GM19397 (cell line): ENCODE results near the gene RNU4-1.
"Not testable (repeated sequence)": the region's sequence is repeated elsewhere in the genome, so short reads cannot be mapped to it uniquely, and the experiment has no call there.

Experiments
- ATAC-seq: cut with Tn5 transposase; IDR thresholded peaks from one replicate; pipeline ENCODE4 v1.9.1; 2021; ENCODE audit warnings: mild to moderate bottlenecking, moderate library complexity; ENCODE audit not compliant: unreplicated experiment

Gene RNU4-1

DNA sequence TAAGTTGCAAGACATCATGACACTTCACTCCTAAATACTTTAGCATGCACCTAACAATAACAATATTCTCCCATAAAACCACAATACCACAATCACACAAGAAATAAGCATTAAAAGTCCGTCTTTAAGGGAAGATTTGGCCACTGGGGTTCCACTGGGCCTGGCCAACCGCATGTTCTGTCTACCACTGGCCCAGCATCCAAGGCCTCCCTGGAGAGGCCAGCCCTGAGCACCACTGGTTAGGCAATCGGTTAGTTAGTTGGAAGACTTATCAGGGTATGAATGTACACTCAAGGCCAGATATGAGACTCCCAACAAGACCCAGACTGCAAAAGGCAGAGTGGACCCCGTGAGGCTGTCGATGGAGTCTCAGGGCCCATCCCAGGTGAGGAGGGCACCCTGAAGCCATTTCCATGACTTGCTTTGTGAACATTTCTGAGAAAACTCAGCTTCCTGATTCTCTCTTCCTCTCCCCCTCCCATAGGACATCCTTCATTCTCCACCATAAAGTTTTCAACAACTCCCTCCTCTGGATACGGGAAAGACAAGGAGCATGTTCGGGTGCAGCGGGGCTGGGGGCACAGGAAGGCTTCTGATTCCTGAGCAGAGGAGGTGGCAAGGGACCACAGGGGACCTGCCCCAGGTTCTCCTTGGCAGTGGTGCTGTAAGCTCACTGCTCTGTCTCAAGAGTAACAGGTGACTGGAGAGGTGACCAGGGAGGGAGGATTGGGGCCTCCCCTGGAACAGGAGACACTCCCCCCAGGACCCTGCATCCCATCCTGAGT is 33.4 kb downstream of the RNU4-1 start:
- no peak for ATAC-seq

DNA sequence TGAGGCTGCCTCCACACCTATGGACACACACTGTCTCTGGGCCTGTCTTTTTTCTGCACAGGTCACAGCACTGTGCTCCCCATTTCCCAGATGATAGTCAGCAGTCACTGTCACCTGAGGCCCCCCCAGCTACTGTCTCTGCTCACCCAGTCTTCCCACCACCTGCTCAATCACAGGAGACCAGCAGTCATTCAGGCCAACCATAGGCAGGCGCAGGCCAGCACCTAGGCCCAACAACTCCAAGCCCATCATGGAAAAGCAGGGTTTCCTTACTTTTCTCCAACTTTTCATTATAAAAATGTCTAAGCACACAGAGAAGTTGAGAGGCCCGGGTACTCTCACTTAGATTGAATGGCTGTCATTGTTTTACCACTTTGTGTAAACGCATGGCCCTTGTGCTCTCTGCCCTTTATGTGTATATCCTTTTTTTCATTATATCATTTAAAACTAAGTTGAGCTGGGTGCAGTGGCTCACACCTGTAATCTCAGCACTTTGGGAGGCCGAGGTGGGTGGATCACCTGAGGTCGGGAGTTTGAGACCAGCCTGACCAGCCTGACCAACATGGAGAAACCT is 34.6 kb downstream of the RNU4-1 start:
- ATAC-seq = no peak

DNA sequence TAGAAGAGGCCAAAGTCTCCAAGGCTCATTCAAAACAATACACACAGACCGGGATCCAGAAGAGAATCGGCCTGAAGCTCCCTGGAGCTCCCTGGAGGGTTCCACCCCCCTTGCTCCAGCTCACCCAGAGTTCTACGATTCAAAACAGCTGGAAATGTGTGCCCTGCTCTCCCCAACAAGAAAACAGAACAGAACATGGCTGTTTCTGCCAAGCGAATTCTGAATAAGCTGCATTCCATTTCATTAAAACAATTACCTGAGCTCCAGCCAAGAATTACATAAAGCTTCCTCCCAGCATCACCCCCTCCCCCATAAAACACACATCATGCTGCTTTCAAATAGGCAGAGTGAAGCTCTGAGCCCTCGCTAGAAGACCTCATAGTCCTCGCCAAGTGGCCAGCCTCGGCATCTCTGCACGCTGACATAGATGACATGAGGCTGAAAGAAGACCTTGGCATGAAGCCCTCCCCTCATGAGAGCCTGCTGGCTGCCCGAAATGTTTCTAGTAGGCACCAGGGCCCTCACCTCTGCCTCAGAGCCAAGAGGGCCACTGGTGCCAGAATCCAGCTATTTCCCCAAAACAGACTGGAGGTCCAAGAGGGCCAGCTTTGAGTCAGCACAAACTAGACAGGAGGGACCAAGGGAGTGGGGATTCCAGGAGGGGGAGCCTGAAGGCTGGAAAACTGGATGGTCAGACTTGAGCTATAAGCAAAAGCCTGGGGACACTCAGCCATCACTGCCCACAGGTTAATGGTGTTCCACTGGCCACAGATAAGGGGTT is 35.8 kb downstream of the RNU4-1 start:
- ATAC-seq = no peak

DNA sequence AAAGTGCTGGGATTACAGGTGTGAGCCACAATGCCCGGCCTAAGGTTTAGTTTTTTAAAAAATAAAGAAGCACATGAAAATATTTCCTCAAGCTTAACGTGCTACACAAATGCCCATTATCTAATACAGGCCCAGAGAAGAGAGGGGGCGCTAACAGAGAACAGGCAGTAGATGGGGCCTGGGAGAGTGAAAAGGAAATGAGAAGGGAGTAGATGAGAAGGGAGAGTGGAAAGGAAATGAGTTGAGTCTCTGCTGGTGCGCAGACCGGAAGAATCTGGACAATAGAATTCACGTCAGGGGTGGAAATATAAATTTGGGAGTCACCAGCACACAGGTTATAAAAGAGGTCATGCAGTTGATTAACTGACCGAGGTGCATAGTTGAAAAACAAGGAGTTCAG is 38.2 kb downstream of the RNU4-1 start:
- no peak for ATAC-seq

DNA sequence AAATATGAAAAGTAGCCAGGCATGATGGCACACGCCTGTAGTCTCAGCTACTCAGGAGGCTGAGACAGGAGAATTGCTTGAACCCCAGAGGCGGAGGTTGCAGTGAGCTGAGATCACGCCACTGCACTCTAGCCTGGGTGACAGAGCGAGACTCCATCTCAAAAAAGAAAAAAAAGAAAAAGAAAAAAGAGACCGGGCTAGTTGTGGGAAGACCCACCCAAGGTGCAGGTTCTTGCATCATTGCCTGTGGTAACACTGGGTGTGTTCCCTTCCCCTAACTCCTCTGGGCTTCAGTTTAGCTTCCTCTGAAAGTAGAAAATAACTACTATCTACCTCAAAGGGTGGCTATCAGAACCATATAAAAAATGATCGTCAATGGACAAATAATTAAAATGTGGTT is 39.7 kb downstream of the RNU4-1 start:
- not testable (repeated sequence) for ATAC-seq

DNA sequence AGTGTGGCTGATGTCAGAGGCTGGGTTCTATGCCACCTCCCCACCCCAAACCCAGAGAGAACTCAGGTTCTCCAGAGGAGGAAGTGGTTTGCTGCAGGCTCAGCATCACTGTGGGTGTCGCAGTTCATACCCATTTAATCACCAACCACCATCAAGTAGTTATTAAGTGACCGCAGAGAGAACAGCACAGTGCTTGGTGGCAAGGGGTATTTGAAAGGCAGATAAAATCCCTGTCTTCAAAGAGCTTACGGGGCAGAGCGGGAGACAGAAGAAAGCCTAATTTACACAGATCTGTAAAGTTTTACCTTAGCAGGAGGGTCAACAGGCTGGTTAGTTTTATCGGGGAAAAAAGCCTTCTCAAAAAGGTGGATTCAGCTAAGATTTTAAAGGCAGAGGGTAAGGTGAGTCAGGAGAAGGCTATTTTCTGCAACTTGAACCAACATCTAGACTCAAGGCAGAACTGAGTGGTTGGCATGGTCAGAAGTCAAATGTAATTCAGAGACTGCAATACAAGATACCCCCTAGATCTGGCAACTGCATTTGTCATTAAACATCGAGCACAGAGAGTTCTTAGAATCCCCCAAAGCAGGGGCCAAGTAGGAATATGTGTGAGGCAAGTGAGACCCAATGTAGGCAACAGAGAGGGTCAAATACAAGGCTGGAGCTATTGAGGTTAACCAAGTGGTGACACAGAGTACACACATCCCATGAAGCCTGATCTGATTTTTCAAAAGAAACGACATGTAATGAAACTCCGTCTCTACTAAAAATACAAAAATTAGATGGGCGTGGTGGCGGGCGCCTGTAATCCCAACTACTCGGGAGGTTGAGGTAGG is 40.7 kb downstream of the RNU4-1 start:
- ATAC-seq = no peak

DNA sequence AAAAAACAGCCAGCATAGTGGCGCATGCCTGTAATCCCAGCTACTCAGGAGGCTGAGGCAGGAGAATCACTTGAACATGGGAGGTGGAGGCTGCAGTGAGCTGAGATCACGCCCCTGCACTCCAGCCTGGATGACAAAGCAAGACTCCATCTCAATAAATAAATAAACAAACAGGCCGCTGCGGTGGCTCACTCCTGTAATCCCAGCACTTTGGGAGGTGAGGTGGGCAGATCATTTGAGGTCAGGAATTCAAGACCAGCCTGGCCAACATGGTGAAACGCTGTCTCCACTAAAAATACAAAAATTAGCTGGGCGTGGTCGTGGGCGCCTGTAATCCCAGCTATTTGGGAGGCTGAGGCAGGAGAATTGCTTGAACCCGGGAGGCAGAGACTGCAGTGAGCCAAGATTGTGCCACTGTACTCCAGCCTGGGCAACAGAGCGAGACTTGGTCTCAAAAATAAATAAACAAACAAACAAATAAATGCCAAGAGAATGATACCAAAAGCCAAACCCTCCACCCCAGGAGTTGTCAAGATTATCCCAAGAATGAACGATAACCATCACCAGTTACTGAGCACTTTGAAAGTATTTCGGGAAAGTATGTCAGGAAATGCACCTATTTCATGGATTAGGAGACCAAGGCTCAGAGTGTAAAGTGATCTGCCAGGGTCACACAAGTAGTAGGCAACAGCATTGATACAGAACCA is 41.5 kb downstream of the RNU4-1 start:
- ATAC-seq = not testable (repeated sequence)

DNA sequence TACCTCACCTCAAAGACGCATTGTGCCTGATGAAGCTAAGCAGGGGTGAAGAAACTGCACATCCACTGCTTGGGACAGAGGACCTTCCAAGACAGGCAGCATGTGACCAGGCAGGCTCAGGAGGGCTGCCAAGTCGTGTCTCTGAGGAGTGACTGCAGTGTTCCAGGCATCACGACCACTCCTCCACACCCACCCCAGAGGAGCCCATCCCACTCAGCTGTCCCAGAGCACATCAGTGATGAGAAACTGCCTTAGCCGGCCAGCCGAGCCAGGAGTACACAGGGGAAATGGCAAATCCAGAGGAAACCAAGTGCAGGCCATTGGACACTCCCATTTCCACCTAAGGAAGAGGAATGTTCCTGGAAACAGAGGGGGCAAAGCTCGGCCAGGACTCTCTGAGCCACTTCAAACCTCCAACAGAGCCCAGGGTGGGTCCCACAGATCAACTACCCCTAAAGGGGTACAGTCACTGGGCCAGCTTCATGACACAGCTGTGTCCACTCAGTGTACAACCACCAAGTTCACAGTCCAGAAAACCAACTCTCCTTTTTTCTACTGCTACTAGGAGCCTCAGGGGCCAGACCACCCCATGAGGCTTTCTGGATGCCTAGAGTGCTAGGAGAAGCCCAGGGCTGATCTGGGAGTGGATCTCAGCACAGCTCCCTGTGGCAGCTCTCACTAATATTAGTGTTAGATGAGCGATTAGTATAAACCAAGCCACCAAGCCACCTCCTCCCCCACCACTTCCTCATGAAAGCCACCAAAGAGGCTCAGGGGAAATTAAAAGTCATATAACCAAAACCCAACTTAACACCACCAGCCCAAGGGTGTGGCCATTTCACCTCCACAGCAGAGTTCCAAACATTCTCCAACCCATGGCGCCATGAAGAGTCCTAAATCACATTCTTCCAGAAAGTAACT is 42.9 kb downstream of the RNU4-1 start:
- ATAC-seq = no peak

DNA sequence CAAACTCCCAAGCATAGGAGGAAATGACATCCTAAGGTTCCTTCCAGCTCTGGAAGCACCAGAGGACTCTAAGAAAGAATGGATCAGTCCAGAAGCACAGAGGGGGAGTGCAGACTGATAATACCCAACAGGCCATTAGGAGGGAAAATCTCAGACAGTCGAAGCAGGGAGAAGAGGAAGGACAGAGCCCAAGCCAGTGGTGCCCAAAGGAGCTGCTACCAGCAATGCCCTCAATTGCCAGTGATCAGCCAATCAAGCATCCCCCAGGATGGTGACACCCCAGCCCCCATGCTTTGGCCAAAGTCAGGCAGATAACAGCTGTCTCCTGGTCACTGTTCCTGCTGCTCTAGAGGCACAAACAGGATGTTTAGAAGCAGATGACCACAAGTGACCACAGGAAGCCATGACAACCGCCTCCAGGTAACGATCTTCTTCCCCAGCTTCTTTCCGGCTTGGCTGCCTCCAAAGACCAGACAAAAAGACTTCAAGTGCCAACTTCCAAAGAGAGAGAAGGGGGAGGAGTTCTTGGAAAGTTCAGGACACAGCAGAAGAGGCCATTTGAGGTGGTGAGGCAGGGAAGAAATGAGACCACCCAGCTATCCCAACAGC is 43.7 kb downstream of the RNU4-1 start:
- no peak for ATAC-seq

DNA sequence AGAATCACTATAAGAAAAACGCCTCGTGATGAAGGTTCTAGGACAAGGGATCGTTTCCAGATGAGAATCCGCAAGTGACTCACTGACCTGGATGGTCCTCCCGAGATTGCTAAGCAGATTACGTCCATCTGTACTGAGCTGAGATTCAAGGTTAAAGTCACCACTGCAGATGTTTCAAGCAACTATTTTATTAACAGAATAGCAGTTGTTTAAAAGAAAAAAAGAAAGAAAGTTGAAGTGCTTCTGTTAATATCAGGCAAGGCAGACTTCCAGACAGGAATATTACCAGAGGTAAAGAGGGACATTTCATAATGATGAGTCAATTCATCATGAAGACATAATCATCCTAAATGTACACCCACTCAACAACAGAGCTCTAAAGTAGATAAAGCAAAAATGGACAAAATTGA is 45.4 kb downstream of the RNU4-1 start:
- ATAC-seq = no peak

DNA sequence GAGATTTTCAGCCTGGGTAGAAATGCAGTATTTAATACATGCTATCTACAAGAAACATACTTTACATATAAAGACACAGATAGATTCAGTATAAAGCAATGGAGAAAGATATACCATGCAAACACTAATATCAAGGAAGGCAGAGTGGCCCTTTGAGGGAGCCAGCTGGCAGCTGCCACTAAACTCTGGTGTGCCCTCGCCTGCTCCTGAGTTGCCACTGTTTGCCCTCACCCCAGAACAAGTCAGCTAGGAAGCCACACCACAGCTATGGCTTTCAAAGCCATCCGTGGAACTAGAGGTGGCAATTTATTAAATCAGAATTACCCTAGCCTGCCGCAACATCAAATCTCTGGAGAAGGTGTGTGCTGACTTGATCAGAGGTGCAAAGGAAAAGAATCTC is 45.9 kb downstream of the RNU4-1 start:
- no peak for ATAC-seq

DNA sequence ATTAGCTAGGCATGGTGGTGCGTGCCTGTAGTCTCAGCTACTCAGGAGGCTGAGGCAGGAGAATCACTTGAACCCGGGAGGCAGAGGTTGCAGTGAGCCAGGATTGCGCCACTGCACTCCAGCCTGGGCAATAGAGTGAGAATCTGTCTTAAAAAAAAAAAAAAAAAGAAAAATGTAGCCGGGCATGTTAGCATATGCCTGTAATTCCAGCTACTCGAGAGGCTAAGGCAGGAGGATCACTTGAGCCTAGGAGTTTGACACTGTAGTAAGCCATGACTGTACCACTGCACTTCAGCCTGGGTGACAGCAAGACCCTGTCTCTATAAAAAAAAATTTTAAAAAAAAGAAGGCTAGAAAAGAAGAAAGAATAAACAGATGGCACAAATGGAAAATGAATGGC is 46.3 kb downstream of the RNU4-1 start:
- not testable (repeated sequence) for ATAC-seq
